Sigmoid colon (tissue), 4 donors: Measurements from ENCODE around the gene AHCYL2.

Experiments
- CTCF ChIP-seq, 4 experiments: fragments of 450-650 bp in 3 of 4; fragments of 200-600 bp in 1 of 4; IDR thresholded peaks; one replicate each; pipeline ENCODE4 v1.5.1; 2016 to 2019; ENCODE audit warnings: antibody characterized with exemption in 4 of 4, mild to moderate bottlenecking in 3 of 4, moderate library complexity in 2 of 4
- EP300 ChIP-seq, 4 donors: sonication (generic); formaldehyde crosslinking; IDR thresholded peaks; one replicate each; pipeline ENCODE4 v1.6.1; 2017; ENCODE audit warnings: antibody characterized with exemption in 4 of 4
- POLR2AphosphoS5 ChIP-seq, 4 donors: sonication (generic); formaldehyde crosslinking; IDR thresholded peaks; one replicate each; pipeline ENCODE4 v1.6.1; 2017; ENCODE audit warnings: antibody characterized with exemption in 4 of 4

- TF ChIP-seq CTCF (IDR thresholded peaks at IDR 0.05) (no peak), POLR2AphosphoS5 (IDR thresholded peaks at IDR 0.05) (no peak), EP300 (IDR thresholded peaks at IDR 0.05) (no peak)
Observed at GRCh38 chr7:129439963-129440625, 215.3 kb downstream of the AHCYL2 start.
